ENCODE data around the gene NDRG4.
"Not testable (repeated sequence)": the region's sequence is repeated elsewhere in the genome, so short reads cannot be mapped to it uniquely, and the experiment has no call there.

Gene NDRG4

GRCh38 chr16:58485184-58485887 is 14.6 kb upstream of the NDRG4 start:
- no peak overlapping the region for H3K4me3 ChIP-seq (replicated peaks; ENCODE audit: low read depth, low read length)
- no peak for DNase-seq (ENCODE audit: extremely low read depth, low read depth)
- TF ChIP-seq CTCF (IDR thresholded peaks at IDR 0.05; ENCODE audit: low read depth, low read length, missing control alignments): no peak

GRCh38 chr16:58487566-58488351 is 12.2 kb upstream of the NDRG4 start:
- peak; percentile 29 for DNase-seq (ENCODE audit: extremely low read depth, low read depth)
- no peak overlapping the region for H3K4me3 ChIP-seq (replicated peaks; ENCODE audit: low read depth, low read length)
- peak; percentile 81 for TF ChIP-seq CTCF (IDR thresholded peaks at IDR 0.05; ENCODE audit: low read depth, low read length, missing control alignments)

GRCh38 chr16:58488531-58488930 is 11.4 kb upstream of the NDRG4 start:
- H3K4me3 ChIP-seq (replicated peaks; ENCODE audit: low read depth, low read length): no peak overlapping the region
- TF ChIP-seq CTCF (IDR thresholded peaks at IDR 0.05; ENCODE audit: low read depth, low read length, missing control alignments): no peak
- DNase-seq (ENCODE audit: extremely low read depth, low read depth): no peak

GRCh38 chr16:58490065-58490464 is 9.9 kb upstream of the NDRG4 start:
- no peak overlapping the region for H3K4me3 ChIP-seq (replicated peaks; ENCODE audit: low read depth, low read length)
- TF ChIP-seq CTCF (IDR thresholded peaks at IDR 0.05; ENCODE audit: low read depth, low read length, missing control alignments): no peak
- DNase-seq (ENCODE audit: extremely low read depth, low read depth): no peak

GRCh38 chr16:58490539-58490938 is 9.4 kb upstream of the NDRG4 start:
- DNase-seq (ENCODE audit: extremely low read depth, low read depth); H3K4me3 ChIP-seq (replicated peaks; ENCODE audit: low read depth, low read length): not testable (repeated sequence)

- TF ChIP-seq CTCF (IDR thresholded peaks at IDR 0.05; ENCODE audit: low read depth, low read length, missing control alignments): no peak
- DNase-seq (ENCODE audit: extremely low read depth, low read depth): no peak
- H3K4me3 ChIP-seq (replicated peaks; ENCODE audit: low read depth, low read length): no peak overlapping the region
Observed at GRCh38 chr16:58492066-58492465, 7.9 kb upstream of the NDRG4 start.

GRCh38 chr16:58492735-58493134 is 7.2 kb upstream of the NDRG4 start:
- no peak for TF ChIP-seq CTCF (IDR thresholded peaks at IDR 0.05; ENCODE audit: low read depth, low read length, missing control alignments)
- no peak for DNase-seq (ENCODE audit: extremely low read depth, low read depth)
- H3K4me3 ChIP-seq (replicated peaks; ENCODE audit: low read depth, low read length): no peak overlapping the region

Data from HFF-Myc (cell line).